Measurements from ENCODE around the gene ALDH16A1. TPM values are rescaled to one million over a fixed set of nuclear protein-coding genes. Genes with fewer than 3 reads are reported as not detected.
A peak's percentile ranks its signal among the peaks of the same experiment; 100 is the strongest.

The ALDH16A1 gene
- total RNA-seq, 4 donors from 2014 or later = 33.8 to 53.6 (median 49.1) TPM

DNA sequence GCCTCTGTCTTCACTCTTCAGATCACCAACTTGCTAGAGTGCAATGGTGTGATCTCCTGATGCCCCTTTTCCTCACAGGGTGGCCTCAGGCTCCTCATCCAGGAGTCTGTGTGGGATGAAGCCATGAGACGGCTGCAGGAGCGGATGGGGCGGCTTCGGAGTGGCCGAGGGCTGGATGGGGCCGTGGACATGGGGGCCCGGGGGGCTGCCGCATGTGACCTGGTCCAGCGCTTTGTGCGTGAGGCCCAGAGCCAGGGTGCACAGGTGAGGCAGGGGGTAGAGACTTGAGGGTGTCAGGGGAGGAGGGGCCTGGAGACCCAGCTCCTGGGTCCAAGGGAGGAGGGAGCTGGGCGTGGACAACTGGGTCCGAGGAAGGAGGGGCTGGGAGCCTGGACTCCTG lies 9.5 kb downstream of the ALDH16A1 start:
- Histone ChIP-seq H3K4me3 (no peak overlapping the region), H3K9me3 (no peaks in the 10 kb centered on the region), H3K4me1 (peaks cover 0 to 9% (median 2%) of the 10 kb centered on the region in 4 donors), H3K36me3 (peaks cover 0 to 76% (median 0%) of the 10 kb centered on the region in 3 donors), H3K27ac (no peak overlapping the region), H3K27me3 (no peaks in the 10 kb centered on the region)
- no peak for TF ChIP-seq CTCF (IDR thresholded peaks at IDR 0.05)
- TF ChIP-seq POLR2A (IDR thresholded peaks at IDR 0.05) = no peak
- DNase-seq = no peak

DNA sequence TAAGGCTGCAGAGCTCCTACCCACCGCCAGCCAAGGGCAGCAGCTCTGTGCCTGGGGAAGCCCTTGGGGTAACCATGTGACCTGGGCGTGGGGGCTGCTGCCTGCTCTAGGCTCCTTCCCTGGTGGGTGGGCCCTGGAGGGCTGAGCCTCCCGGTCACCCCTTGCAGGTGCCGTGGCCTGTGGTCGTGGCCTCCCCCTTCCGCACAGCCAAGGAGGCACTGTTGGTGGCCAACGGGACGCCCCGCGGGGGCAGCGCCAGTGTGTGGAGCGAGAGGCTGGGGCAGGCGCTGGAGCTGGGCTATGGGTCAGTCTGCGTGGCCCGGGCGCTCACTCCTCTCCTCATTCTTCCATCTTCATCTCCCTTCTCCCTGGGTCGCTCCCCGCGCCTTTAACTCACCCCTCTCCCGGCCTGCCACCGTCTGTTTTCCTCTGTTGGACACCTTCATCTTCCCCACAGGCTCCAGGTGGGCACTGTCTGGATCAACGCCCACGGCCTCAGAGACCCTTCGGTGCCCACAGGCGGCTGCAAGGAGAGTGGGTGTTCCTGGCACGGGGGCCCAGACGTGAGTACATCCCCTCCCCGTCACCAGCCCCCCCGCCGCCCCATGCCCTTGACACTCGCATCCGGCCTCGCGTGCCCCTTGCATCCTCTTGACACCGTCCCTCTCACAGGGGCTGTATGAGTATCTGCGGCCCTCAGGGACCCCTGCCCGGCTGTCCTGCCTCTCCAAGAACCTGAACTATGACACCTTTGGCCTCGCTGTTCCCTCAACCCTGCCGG lies 11.1 kb downstream of the ALDH16A1 start:
- Histone ChIP-seq H3K4me1 (peaks cover 0 to 8% (median 6%) of the 10 kb centered on the region in 4 donors), H3K9me3 (no peaks in the 10 kb centered on the region), H3K4me3 (no peak overlapping the region), H3K27ac (no peak overlapping the region), H3K36me3 (peaks cover 0 to 77% (median 0%) of the 10 kb centered on the region in 3 donors), H3K27me3 (no peaks in the 10 kb centered on the region)
- peak in 1 of 3 donors; percentile 46 for DNase-seq
- TF ChIP-seq POLR2A (IDR thresholded peaks at IDR 0.05) (no peak), CTCF (IDR thresholded peaks at IDR 0.05) (no peak)

DNA sequence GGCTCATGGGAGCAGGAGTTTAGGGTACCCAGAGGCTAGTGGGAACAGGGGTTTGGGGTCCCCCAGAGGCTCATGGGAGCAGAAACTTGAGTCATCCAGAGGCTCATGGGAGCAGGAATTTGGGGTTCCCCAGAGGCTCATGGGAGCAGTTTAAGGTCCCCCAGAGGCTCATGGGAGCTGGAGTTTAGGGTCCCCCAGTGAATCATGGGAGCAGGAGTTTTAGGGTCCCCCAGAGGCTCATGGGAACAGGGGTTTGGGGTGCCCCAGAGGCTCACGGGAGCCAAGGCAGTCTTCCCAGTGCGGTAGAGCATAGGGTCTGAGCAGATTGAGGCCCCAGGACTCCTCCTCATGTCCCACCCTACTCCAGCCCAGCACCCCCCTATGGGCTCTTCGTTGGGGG lies 12.3 kb downstream of the ALDH16A1 start:
- TF ChIP-seq CTCF (IDR thresholded peaks at IDR 0.05) (no peak), POLR2A (IDR thresholded peaks at IDR 0.05) (no peak)
- peaks cover 0 to 65% (median 0%) of the 10 kb centered on the region in 3 donors for H3K36me3 ChIP-seq
- DNase-seq = no peak
- H3K27ac ChIP-seq = no peak overlapping the region
- no peaks in the 10 kb centered on the region for H3K27me3 ChIP-seq
- no peaks in the 10 kb centered on the region for H3K9me3 ChIP-seq
- H3K4me3 ChIP-seq = no peak overlapping the region
- H3K4me1 ChIP-seq = peaks cover 0 to 19% (median 17%) of the 10 kb centered on the region in 4 donors

- H3K9me3 ChIP-seq = no peaks in the 10 kb centered on the region
- peaks cover 0 to 29% (median 22%) of the 10 kb centered on the region in 4 donors for H3K4me1 ChIP-seq
- H3K27ac ChIP-seq = peak overlapping the region; percentile 62 to 84 (median 66)
- no peak for TF ChIP-seq CTCF (IDR thresholded peaks at IDR 0.05)
- TF ChIP-seq POLR2A (IDR thresholded peaks at IDR 0.05) = no peak
- no peak overlapping the region for H3K4me3 ChIP-seq
- H3K27me3 ChIP-seq = no peaks in the 10 kb centered on the region
- peaks cover 0 to 46% (median 0%) of the 10 kb centered on the region in 3 donors for H3K36me3 ChIP-seq
- no peak for DNase-seq
Measured at GRCh38 chr19:49468199-49468598, 15.2 kb downstream of the ALDH16A1 start.

GRCh38 chr19:49468746-49469447 lies 15.9 kb downstream of the ALDH16A1 start:
- H3K4me1 ChIP-seq = peaks cover 0 to 36% (median 29%) of the 10 kb centered on the region in 4 donors
- H3K36me3 ChIP-seq = peaks cover 0 to 43% (median 0%) of the 10 kb centered on the region in 3 donors
- no peaks in the 10 kb centered on the region for H3K27me3 ChIP-seq
- DNase-seq = peak in 2 of 3 donors; percentile 90 to 94
- no peak for TF ChIP-seq CTCF (IDR thresholded peaks at IDR 0.05)
- no peak for TF ChIP-seq POLR2A (IDR thresholded peaks at IDR 0.05)
- H3K27ac ChIP-seq = peak overlapping the region; percentile 62 to 84 (median 66)
- no peak overlapping the region for H3K4me3 ChIP-seq
- no peaks in the 10 kb centered on the region for H3K9me3 ChIP-seq
